ENCODE data around the gene RAB4A.

DNA sequence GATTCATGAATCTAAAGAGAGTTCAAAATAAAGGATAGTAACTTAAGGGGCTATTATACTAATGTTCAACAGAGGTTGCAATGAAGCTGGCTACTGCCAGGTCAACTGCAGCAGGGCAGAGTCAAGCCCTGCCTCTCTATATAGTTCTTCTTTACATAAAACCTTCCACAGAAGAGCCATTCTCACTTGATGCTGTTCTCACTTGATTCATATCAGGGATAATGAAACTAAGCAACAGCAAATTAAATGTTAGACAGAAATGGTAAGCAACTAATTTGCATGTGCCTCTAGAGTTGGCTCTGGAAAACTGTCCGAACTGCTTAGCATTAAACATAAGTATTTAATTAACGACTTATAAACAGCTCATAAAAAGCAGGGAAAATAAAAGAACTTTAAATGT, 54.5 kb downstream of the RAB4A start:
- TF ChIP-seq CTCF (IDR thresholded peaks at IDR 0.05; ENCODE audit: low read length), result no peak
- no peak for TF ChIP-seq EZH2phosphoT487 (IDR thresholded peaks at IDR 0.05; ENCODE audit: low read length)
- TF ChIP-seq EZH2 (optimal IDR thresholded peaks at IDR 0.05; ENCODE audit: low read depth, low read length), result no peak

All from MM.1S (cell line).